Bone marrow (tissue), 2 donors: ENCODE results near the gene G0S2.

ENCODE experiments used
- DNase-seq, 2 donors: peaks; one replicate each; lab custom pipeline; 2025; lab: John Stamatoyannopoulos, UW

G0S2 gene

GRCh38 chr1:209720326-209720725 is 45.1 kb downstream of the G0S2 start:
- DNase-seq: no peak

- DNase-seq: no peak
Measured at GRCh38 chr1:209720826-209721225, 45.6 kb downstream of the G0S2 start.

DNA sequence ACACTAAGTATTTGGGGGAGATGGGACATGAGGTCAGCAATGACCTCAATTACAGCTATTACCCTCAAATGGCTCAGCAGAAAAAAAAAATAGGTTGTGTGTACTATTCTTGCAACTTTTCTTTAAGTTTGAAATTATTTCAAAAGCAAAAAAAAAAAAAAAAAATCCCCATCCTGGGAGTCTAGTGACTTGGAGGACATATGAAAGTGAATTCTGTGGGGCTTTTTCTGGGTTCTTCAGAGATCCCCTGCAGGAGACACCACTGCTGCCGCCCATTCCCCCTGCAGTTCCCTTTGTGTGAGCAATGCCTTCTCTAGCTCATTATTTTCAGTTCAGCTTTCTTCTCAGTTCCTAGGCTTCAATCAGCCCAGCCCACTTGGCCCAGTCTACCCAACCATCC is 46.1 kb downstream of the G0S2 start:
- DNase-seq: no peak

- no peak for DNase-seq
Measured at GRCh38 chr1:209723265-209723664, 48.1 kb downstream of the G0S2 start.

GRCh38 chr1:209723756-209724693 is 48.8 kb downstream of the G0S2 start:
- DNase-seq: no peak
